PC-9 (cell line): ENCODE measurements around the gene MIDN. TPM values are rescaled to one million over a fixed set of nuclear protein-coding genes. Genes with fewer than 3 reads are reported as not detected.

ENCODE experiments used
- BruUV-seq: library from RNA; stranded (reverse); fragments of 400-500 nt; replicated peaks from 2 replicates; lab custom pipeline; 2021; lab: Mats Ljungman, UMichigan
- CTCF ChIA-PET: fragments of 300-600 bp; sonication (Branson Sonifier 250); formaldehyde crosslinking; loops from one replicate; lab custom pipeline; 2022; ENCODE audit warnings: antibody characterized with exemption; lab: Charles Lee
- POLR2A ChIA-PET: fragments of 300-600 bp; sonication (Branson Sonifier 250); formaldehyde crosslinking; loops from one replicate; lab custom pipeline; 2022; ENCODE audit warnings: antibody characterized with exemption; ENCODE audit not compliant: unreplicated experiment; lab: Charles Lee
- DNase-seq, 2 experiments: peaks; one replicate each; pipeline versions ENCODE4 v3.0.0 to v3.0.0-alpha.2; 2015 to 2022; ENCODE audit warnings: mixed read lengths in 1 of 2
- H2AFZ ChIP-seq: fragments of 200-600 bp; sonication (generic); 2 replicates; pipeline ENCODE4 v1.8.1; 2017; ENCODE audit warnings: antibody characterized with exemption
- H3F3A ChIP-seq: fragments of 200-600 bp; sonication (generic); 2 replicates; pipeline ENCODE4 v1.8.1; 2017; ENCODE audit warnings: antibody characterized with exemption, mild to moderate bottlenecking, low read depth; ENCODE audit not compliant: insufficient read depth
- H3K27ac ChIP-seq: fragments of 200-600 bp; sonication (generic); 2 replicates; pipeline ENCODE4 v1.6.1; 2016; ENCODE audit warnings: mixed run types
- H3K27me3 ChIP-seq: fragments of 200-600 bp; sonication (generic); 2 replicates; pipeline ENCODE4 v1.6.1; 2016; ENCODE audit warnings: low read depth, mixed run types; ENCODE audit not compliant: insufficient read depth
- H3K36me3 ChIP-seq: fragments of 200-600 bp; sonication (generic); 2 replicates; pipeline ENCODE4 v1.6.1; 2016; ENCODE audit warnings: low read depth, mixed run types
- H3K4me1 ChIP-seq: fragments of 200-600 bp; sonication (generic); replicated peaks from 2 replicates; pipeline ENCODE4 v1.6.1; 2016; ENCODE audit warnings: mixed run types; ENCODE audit not compliant: insufficient read depth
- H3K4me2 ChIP-seq: fragments of 200-600 bp; sonication (generic); 2 replicates; pipeline ENCODE4 v1.6.1; 2017; ENCODE audit warnings: mixed run types
- H3K4me3 ChIP-seq: fragments of 200-600 bp; sonication (generic); 2 replicates; pipeline ENCODE4 v1.6.1; 2016; ENCODE audit warnings: mixed run types
- H3K79me2 ChIP-seq: fragments of 200-600 bp; sonication (generic); 2 replicates; pipeline ENCODE4 v1.6.1; 2017; ENCODE audit warnings: low read depth, mixed run types
- H3K9me2 ChIP-seq: fragments of 200-600 bp; sonication (generic); 2 replicates; pipeline ENCODE4 v1.8.1; 2017; ENCODE audit warnings: mild to moderate bottlenecking; ENCODE audit not compliant: insufficient read depth
- H3K9me3 ChIP-seq: fragments of 200-600 bp; sonication (generic); 2 replicates; pipeline ENCODE4 v1.8.1; 2016; ENCODE audit warnings: low read depth; ENCODE audit not compliant: insufficient read depth
- H4K20me1 ChIP-seq: fragments of 200-600 bp; sonication (generic); 2 replicates; pipeline ENCODE4 v1.8.1; 2017; ENCODE audit not compliant: insufficient read depth
- EZH2 ChIP-seq: fragments of 200-600 bp; sonication (generic); IDR thresholded peaks from 2 replicates; pipeline ENCODE4 v1.8.0; 2017; ENCODE audit warnings: antibody characterized with exemption, low read depth
- intact Hi-C: fragments of 100-400 bp; cut with micrococcal nuclease; formaldehyde crosslinking; loops from one replicate; pipeline ENCODE4 v1.10.0; 2022; ENCODE audit not compliant: unreplicated experiment
- total RNA-seq: library from RNA; stranded (reverse); gene quantifications from 2 replicates; pipeline ENCODE4 v1.2.3, GENCODE V29; 2021
- TF ChIP-seq, protein P1 (sequence below): fragments of 200-600 bp; sonication (generic); conservative IDR thresholded peaks from 2 replicates; pipeline ENCODE4 v1.6.1; 2017; ENCODE audit warnings: mixed run types, antibody characterized with exemption, mild to moderate bottlenecking, moderate library complexity

MIDN gene
- total RNA-seq, 1 experiment from 2014 or later: 61.4 TPM

DNA sequence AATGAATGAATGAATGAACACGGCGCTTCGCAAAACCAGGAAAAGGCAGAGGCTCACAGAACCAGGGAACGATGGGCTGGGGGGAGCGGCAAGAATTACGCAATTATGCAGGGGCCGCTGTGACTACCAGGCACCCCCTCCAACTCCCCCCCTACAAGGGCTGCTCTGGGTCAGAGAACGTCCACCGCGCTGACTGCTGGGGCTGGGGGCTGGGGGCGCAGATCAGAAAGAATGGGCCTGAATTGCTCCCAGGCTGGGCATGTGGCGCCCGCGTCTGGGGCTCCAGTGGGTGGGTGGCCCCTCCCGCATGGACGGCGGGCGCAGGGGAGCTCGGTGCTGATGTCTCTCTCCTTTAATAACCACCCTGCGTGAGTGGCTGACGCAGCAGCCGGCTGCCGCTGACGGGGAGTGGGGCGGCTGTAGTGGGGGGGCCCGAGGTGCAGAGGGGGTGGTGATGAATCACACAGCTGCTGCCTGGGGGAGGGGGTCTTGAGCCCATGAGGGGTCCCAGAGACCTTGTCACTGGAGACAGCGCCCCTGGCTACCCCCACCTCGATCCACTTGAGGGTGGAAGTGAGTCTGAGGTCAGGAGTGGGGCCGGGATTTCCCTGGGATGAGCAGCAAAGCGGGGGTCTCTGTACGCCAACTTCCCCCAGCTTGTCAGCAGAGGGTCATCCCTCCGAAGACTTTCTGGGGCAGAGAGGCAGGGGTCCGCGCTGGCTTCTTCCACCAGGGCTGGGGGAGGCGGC lies 19.3 kb downstream of the MIDN start:
- H3F3A ChIP-seq: peaks cover 39% of the 10 kb centered on the region; the same call in 1 of the 2 replicates
- H3K4me1 ChIP-seq: peaks cover 46% of the 10 kb centered on the region
- ChIA-PET CTCF (interaction anchor here (5.0 kb wide), 1 partner anchor 23 kb away, joined by 76 read pairs; no protein-coding TSS in a partner anchor), POLR2A (no interaction called here)
- intact Hi-C loops: loop anchor here (2.0 kb wide), 1 partner anchor 15 kb away; no protein-coding TSS in a partner anchor
- no TSS peak for BruUV-seq
- no peaks in the 10 kb centered on the region for H3K9me2 ChIP-seq
- H3K27me3 ChIP-seq: no peaks in the 10 kb centered on the region
- no peak for TF ChIP-seq EZH2
- TF ChIP-seq, protein P1, sequence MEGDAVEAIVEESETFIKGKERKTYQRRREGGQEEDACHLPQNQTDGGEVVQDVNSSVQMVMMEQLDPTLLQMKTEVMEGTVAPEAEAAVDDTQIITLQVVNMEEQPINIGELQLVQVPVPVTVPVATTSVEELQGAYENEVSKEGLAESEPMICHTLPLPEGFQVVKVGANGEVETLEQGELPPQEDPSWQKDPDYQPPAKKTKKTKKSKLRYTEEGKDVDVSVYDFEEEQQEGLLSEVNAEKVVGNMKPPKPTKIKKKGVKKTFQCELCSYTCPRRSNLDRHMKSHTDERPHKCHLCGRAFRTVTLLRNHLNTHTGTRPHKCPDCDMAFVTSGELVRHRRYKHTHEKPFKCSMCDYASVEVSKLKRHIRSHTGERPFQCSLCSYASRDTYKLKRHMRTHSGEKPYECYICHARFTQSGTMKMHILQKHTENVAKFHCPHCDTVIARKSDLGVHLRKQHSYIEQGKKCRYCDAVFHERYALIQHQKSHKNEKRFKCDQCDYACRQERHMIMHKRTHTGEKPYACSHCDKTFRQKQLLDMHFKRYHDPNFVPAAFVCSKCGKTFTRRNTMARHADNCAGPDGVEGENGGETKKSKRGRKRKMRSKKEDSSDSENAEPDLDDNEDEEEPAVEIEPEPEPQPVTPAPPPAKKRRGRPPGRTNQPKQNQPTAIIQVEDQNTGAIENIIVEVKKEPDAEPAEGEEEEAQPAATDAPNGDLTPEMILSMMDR: no peak
- H3K9me3 ChIP-seq: no peaks in the 10 kb centered on the region
- H2AFZ ChIP-seq: no peak overlapping the region
- peaks cover 4% of the 10 kb centered on the region; the same call in 1 of the 2 replicates for H4K20me1 ChIP-seq
- peaks cover 6% of the 10 kb centered on the region; the same call in 1 of the 2 replicates for H3K36me3 ChIP-seq
- peak overlapping the region; percentile 59; the same call in 1 of the 2 replicates for H3K4me3 ChIP-seq
- H3K79me2 ChIP-seq: peaks cover 30% of the 10 kb centered on the region
- peak overlapping the region; percentile 78 for H3K4me2 ChIP-seq
- no peak for DNase-seq
- H3K27ac ChIP-seq: no peak overlapping the region

DNA sequence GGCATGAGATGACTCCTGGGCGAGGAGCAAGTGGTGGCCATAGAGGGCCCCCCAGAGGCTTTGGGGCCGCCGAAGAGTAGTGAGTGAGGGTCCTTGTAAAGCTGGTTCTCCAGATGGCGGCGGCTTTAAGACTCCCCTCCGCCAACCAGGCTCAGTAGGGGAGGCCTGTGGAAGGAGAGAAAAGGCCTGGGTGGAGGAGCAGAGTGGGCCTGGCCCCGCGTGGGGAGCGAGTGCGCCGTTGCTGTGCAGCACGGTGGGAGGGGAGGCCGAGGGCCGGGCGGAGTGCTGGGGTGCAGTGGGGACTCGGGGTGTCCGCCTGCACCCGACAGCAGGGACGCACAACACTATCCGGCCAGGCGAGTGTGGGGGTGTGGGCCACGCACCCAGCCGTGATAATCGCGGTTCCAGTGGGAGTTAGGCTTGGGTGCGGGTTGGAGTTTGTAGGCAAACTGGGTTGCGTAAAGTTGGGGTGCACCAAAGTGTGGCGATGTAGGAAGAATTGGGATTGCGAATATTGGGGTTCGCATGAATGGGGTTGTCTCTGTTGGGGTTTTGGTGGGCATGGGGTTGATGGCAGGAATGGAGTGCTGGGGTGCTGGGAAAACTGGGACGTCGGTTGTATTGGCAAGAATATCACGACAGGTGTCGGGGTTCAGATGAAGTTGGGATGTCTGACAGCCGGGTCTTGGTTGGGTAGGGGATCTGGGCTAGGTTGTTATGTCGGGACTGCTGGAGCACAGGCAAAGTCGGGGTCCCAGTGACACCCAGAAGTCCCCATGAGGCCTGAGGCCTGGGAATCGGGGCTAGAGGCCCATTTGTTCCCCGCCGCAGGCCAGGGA lies 20.1 kb downstream of the MIDN start:
- peaks cover 38% of the 10 kb centered on the region for H3F3A ChIP-seq
- H3K4me3 ChIP-seq: peak overlapping the region; percentile 67; the same call in 1 of the 2 replicates
- intact Hi-C loops: no loop called here
- no peaks in the 10 kb centered on the region for H3K27me3 ChIP-seq
- H3K36me3 ChIP-seq: peaks cover 7% of the 10 kb centered on the region; the same call in 1 of the 2 replicates
- no peaks in the 10 kb centered on the region for H3K9me2 ChIP-seq
- no peak overlapping the region for H3K27ac ChIP-seq
- H3K4me2 ChIP-seq: peak overlapping the region; percentile 63
- no peak for TF ChIP-seq EZH2
- TF ChIP-seq, protein P1: no peak
- peaks cover 38% of the 10 kb centered on the region for H3K79me2 ChIP-seq
- peaks cover 8% of the 10 kb centered on the region; the same call in 1 of the 2 replicates for H4K20me1 ChIP-seq
- H3K4me1 ChIP-seq: peaks cover 46% of the 10 kb centered on the region
- BruUV-seq: no TSS peak
- ChIA-PET POLR2A (interaction anchor here (0.5 to 1.3 kb wide), 24 partner anchors 9 to 1267 kb away, joined by 3 to 23 read pairs (median 4); partner anchors contain the start of genes ABCA7, GPX4 and REEP6), CTCF (interaction anchor here (0.6 to 5.0 kb wide), 3 partner anchors 16 to 187 kb away, joined by 4 to 76 read pairs (median 5); no protein-coding TSS in a partner anchor)
- H2AFZ ChIP-seq: no peak overlapping the region
- no peak for DNase-seq
- no peaks in the 10 kb centered on the region for H3K9me3 ChIP-seq

DNA sequence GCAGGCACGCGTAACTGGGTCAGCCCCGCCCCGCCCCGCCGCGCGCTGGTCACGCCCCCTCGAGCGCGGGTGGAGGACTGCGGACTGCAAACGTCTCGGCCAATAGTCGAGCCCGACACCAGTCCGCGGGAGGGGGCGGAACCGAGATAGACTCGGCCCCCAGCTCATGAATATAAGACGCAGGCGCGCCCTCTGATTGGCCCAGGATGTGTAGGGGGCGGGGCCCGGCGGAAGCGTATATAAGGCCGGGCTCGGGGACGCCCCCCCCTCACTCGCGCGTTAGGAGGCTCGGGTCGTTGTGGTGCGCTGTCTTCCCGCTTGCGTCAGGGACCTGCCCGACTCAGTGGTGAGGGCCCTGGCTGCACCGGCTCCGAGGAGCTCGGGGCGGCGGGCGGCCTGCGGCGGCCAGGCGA lies 20.7 kb downstream of the MIDN start, which contains the start of gene CIRBP:
Gene CIRBP (plus strand): TSS at position 268 of the 413 bp plus-strand sequence. CDS start 1,602 bp downstream, outside the sequence.
- H3K4me1 ChIP-seq: peaks cover 51% of the 10 kb centered on the region
- no peak for TF ChIP-seq EZH2
- TF ChIP-seq, protein P1: no peak
- H2AFZ ChIP-seq: no peak within 1 kb of the TSS
- H3K27ac ChIP-seq: peak within 1 kb of the TSS; percentile 82
- no peaks in the 10 kb centered on the region for H3K9me2 ChIP-seq
- no peaks in the 10 kb centered on the region for H3K9me3 ChIP-seq
- DNase-seq: peak; percentile 90 to 97
- H3K4me3 ChIP-seq: peak within 1 kb of the TSS; percentile 67
- no peaks in the 10 kb centered on the region for H3K27me3 ChIP-seq
- peaks cover 12% of the 10 kb centered on the region for H4K20me1 ChIP-seq
- peak within 1 kb of the TSS; percentile 84 for H3K4me2 ChIP-seq
- H3F3A ChIP-seq: peaks cover 43% of the 10 kb centered on the region
- ChIA-PET CTCF (interaction anchor here (0.6 to 5.0 kb wide), 3 partner anchors 16 to 187 kb away, joined by 4 to 76 read pairs (median 5); no protein-coding TSS in a partner anchor), POLR2A (interaction anchor here (0.5 to 1.3 kb wide), 25 partner anchors 9 to 1266 kb away, joined by 3 to 23 read pairs (median 5); partner anchors contain the start of genes ABCA7, GPX4 and REEP6)
- no TSS peak for BruUV-seq
- H3K36me3 ChIP-seq: peaks cover 11% of the 10 kb centered on the region; the same call in 1 of the 2 replicates
- H3K79me2 ChIP-seq: peaks cover 44% of the 10 kb centered on the region
- intact Hi-C loops: no loop called here
